Measurements from ENCODE around the gene C19orf73. TPM values are rescaled to one million over a fixed set of nuclear protein-coding genes. Genes with fewer than 3 reads are reported as not detected.
A peak's percentile ranks its signal among the peaks of the same experiment; 100 is the strongest.
"Not testable (repeated sequence)": the region's sequence is repeated elsewhere in the genome, so short reads cannot be mapped to it uniquely, and the experiment has no call there.

The C19orf73 gene
- total RNA-seq, 1 donor from 2014 or later: not detected

- DNase-seq (ENCODE audit: extremely low spot score in 2 of 2): no peak
- Histone ChIP-seq H3K4me3 (no peak overlapping the region), H3K9me3 (no peaks in the 10 kb centered on the region), H3K36me3 (no peaks in the 10 kb centered on the region), H3K27ac (no peak overlapping the region), H3K27me3 (no peaks in the 10 kb centered on the region), H3K4me1 (peaks cover 7% of the 10 kb centered on the region)
- intact Hi-C loops (cut with DNase I): no loop called here
- TF ChIP-seq POLR2AphosphoS5 (IDR thresholded peaks at IDR 0.05; ENCODE audit: insufficient read depth in 1 of 2, low read depth in 1 of 2) (no peak), POLR2A (IDR thresholded peaks at IDR 0.05) (no peak), CTCF (IDR thresholded peaks at IDR 0.05) (no peak)
Measured at GRCh38 chr19:49080392-49080791, 38.6 kb downstream of the C19orf73 start.

GRCh38 chr19:49074869-49075268 is 44.1 kb downstream of the C19orf73 start:
- H3K36me3 ChIP-seq; intact Hi-C loops (cut with DNase I); H3K9me3 ChIP-seq; H3K27ac ChIP-seq; H3K27me3 ChIP-seq; DNase-seq (ENCODE audit: extremely low spot score in 2 of 2); H3K4me1 ChIP-seq; H3K4me3 ChIP-seq: not testable (repeated sequence)
- TF ChIP-seq CTCF (IDR thresholded peaks at IDR 0.05): peak; percentile 32 to 66 (median 59)

- intact Hi-C loops (cut with DNase I): no loop called here
- H3K9me3 ChIP-seq: no peaks in the 10 kb centered on the region
- H3K4me3 ChIP-seq: no peak overlapping the region
- no peaks in the 10 kb centered on the region for H3K27me3 ChIP-seq
- no peaks in the 10 kb centered on the region for H3K36me3 ChIP-seq
- DNase-seq (ENCODE audit: extremely low spot score in 2 of 2): no peak
- no peak for TF ChIP-seq POLR2AphosphoS5 (IDR thresholded peaks at IDR 0.05; ENCODE audit: insufficient read depth in 1 of 2, low read depth in 1 of 2)
- no peak for TF ChIP-seq CTCF (IDR thresholded peaks at IDR 0.05)
- TF ChIP-seq POLR2A (IDR thresholded peaks at IDR 0.05): no peak
- H3K4me1 ChIP-seq: peaks cover 6% of the 10 kb centered on the region
- H3K27ac ChIP-seq: no peak overlapping the region
Measured at GRCh38 chr19:49073514-49074378, 45.2 kb downstream of the C19orf73 start.

- H3K4me1 ChIP-seq: peaks cover 6% of the 10 kb centered on the region
- DNase-seq (ENCODE audit: extremely low spot score in 2 of 2): no peak
- TF ChIP-seq CTCF (IDR thresholded peaks at IDR 0.05): no peak
- no peak for TF ChIP-seq POLR2AphosphoS5 (IDR thresholded peaks at IDR 0.05; ENCODE audit: insufficient read depth in 1 of 2, low read depth in 1 of 2)
- TF ChIP-seq POLR2A (IDR thresholded peaks at IDR 0.05): no peak
- no peak overlapping the region for H3K27ac ChIP-seq
- H3K4me3 ChIP-seq: peak overlapping the region in 1 of 2 donors; percentile 28
- H3K9me3 ChIP-seq: no peaks in the 10 kb centered on the region
- intact Hi-C loops (cut with DNase I): no loop called here
- H3K36me3 ChIP-seq: no peaks in the 10 kb centered on the region
- no peaks in the 10 kb centered on the region for H3K27me3 ChIP-seq
Measured at GRCh38 chr19:49071860-49072547, 46.9 kb downstream of the C19orf73 start.

- intact Hi-C loops (cut with DNase I): no loop called here
- TF ChIP-seq POLR2AphosphoS5 (IDR thresholded peaks at IDR 0.05; ENCODE audit: insufficient read depth in 1 of 2, low read depth in 1 of 2): no peak
- Histone ChIP-seq H3K4me3 (no peak overlapping the region), H3K27ac (no peak overlapping the region), H3K9me3 (no peaks in the 10 kb centered on the region), H3K36me3 (no peaks in the 10 kb centered on the region), H3K4me1 (peaks cover 6% of the 10 kb centered on the region), H3K27me3 (no peaks in the 10 kb centered on the region)
- DNase-seq (ENCODE audit: extremely low spot score in 2 of 2): no peak
Measured at GRCh38 chr19:49070416-49070815, 48.5 kb downstream of the C19orf73 start.
